ENCODE measurements around the gene SMIM9.

The SMIM9 gene

DNA sequence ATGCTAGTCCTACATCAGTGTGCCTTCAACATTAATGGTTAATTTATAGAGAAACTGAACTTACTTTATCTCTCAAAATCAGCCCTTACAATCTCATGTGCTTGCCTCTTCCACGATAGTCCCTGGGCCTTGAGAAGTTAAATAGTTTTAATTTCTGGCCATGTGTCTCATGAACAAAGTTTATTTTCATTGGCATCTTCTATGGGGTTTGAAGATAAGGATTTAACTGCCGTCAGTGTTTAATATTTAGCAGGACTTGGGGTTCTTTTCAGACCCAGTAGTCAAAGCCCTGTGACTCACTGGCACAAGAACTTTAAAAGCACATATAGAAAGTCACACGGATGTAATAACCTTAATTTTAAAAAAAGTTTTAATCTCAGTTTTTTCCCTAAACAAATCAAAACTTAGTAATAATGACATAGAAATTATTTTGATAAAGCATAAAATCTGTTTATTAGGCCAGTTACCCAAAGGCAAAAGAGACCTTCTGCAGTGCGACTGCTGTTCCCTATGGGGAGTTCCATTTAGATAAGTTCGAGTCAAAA lies 19.1 kb downstream of the SMIM9 start:
- no peak for DNase-seq (ENCODE audit: low read depth)

DNA sequence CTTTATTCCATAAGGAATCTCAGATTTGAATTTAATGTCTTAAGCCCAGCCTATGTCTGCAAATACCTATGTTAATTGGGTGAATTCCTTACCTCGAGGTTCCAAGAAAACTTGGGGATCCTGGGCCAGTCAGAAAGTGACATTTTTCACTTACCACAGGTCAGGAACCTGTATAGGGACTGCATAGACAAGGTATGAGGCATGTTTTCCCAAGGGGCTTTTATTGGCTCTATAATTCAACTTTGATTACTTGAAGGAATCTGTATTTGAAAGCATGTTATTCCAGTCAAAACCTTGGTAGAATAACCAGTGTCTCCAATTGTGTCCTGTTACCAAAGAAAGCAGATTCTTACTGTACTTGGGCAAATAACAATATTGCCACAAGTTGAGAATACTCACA lies 20.7 kb downstream of the SMIM9 start:
- no peak for DNase-seq (ENCODE audit: low read depth)

DNA sequence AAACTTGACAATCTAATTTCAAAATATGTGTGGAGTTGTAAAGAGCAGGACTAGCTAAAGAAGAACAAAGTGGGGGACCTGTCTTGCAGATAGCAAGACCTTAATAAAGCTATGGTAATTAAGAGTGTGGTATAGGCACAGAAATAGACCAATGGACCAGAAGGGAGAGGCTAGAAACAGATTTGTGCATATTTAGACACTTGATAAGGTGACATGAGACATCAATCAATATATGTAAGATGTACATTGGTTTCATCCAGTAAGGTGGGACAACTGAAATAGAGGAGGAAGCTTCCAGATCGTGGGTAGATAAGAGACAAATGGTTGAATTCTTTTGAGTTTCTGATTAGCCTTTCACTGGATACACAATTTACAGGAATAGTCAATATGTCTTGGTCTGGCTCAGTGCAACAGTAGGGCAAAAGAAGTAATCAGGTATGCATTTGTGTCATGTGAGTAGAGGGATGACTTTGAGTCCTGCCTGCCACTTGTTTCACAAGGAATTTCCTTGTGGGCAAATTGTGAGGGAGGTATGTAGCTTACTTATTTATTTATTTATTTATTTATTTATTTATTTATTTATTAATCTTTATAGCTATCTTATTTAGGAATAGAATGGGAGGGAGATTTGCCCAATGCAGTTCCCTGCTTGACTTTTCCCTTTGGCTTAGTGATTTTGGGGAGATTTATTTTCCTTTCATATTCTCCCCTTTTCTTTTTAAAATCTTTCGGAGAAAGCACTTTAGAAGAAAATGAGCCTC lies 21.9 kb downstream of the SMIM9 start:
- no peak for DNase-seq (ENCODE audit: low read depth)

DNA sequence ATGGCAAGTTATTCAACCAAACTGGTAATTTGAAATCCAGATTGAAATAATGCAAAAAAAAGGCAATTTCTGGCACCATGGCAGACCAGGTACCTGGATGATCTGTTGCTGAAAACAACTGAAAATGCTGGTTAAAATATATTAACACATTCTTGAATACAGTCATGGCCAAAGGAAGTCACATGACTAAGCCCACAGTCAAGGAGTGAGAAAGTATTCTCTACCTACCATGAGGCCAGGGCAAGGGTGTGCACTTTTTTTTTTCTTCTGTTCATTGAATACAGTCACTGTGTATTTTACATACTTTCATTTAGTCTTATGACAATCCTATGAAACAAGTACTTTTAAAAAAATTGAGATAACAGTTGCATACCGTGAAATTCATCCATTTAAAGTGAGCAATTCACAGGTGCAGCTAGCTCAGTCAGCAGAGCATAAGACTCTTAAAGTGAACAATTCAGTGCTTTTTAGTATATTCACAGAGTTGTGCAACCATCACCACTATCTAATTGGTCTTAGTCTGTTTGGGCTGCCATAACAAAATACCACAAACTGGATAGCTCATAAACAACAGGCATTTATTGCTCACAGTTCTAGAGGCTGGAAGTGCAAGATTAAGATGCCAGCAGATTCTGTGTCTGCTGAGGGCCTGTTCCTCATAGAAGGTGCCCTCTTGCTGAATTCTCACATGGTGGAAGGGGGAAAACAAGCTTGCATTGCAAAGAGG lies 24.4 kb downstream of the SMIM9 start:
- no peak for DNase-seq (ENCODE audit: low read depth)

DNA sequence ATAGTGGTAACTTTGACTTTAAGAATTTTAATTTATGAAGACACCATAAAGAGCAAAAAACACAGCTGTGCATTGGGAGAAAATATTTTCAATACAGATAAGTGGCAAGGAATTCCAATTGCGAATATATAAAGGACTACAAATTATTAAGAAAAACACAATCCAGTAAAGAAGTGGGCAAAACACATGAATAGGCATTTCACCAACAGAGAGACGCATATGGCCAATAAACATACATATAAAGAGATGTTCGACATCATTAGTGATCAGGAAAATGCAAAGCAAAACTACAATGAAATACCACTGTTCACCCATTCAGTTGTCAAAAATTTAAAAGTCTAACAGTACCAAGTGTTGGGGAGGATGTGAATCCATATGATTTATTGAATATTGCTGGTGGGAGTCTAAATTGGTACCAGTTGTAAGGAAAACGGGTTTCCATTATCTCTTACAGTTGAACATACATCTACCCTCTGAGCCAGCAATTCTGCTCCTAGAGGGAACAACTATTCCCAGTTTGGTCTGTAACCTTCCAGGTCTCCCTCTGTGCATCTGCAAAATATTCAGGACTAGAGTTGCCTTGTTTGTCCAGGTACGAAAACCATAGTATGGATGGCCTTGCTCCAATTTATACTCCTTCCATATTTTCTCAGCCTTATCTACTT lies 27.5 kb downstream of the SMIM9 start:
- DNase-seq (ENCODE audit: low read depth): no peak

DNA sequence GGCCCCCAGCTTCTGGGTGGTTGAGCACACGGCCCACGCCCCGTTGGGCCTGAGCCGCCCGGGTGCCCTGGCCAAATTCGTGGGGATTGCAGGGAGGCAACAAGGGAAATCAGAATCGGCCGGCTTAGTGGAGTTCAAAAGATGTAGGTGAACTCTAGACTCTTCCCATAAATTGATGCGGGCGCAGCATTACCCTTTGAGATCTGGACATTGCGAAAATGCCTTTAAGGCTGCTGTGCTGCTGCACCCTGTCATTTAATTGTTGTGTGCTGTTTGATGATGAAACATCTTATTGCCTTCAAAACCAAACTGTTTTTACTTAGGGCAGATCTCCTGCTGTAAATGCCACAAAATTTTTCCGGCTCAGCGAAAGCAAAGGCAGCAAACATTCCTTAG lies 28.8 kb downstream of the SMIM9 start:
- no peak for DNase-seq (ENCODE audit: low read depth)

DNA sequence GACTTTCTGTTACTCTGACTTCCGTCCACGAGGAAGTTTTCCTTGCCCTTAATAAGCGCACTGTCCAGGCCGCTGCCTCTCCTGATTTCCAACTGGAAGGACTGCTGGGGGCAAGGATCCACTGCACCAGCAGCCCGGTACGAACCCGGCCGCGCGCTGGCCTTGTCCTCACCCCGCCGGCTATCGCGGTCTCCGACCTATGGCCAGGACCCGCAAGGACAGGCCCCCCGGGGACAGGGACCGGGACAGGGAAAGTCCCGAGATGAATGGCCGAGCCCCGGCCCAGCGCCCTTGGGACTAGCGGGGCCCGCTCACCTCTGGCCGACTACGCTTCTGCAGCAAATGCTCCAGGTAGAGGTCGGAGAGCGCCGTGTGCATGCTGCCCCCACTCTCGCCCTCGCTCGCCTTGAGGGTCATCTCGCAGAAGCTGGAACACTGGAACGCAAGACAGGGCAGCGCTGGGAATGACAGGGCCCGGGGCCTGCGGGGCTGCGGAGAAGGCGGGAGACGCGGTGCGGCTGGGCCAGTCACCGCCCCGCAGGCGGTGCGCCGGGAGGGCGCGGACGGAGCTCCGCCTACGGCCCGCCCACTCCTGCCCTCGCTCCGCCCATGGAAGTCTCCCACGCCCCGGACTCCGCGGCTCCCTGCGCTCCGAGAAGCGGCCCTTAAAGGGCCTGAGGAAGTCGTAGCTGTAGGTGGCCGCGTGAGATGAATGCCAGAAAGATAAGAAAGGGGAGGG lies 29.3 kb downstream of the SMIM9 start, which contains the start of gene MPP1:
Gene MPP1, minus strand, starts transcription at position 529 of the 739 bp plus-strand sequence. Its CDS starts 112 bp downstream, at position 417.
- DNase-seq (ENCODE audit: low read depth): peak; percentile 43

DNA sequence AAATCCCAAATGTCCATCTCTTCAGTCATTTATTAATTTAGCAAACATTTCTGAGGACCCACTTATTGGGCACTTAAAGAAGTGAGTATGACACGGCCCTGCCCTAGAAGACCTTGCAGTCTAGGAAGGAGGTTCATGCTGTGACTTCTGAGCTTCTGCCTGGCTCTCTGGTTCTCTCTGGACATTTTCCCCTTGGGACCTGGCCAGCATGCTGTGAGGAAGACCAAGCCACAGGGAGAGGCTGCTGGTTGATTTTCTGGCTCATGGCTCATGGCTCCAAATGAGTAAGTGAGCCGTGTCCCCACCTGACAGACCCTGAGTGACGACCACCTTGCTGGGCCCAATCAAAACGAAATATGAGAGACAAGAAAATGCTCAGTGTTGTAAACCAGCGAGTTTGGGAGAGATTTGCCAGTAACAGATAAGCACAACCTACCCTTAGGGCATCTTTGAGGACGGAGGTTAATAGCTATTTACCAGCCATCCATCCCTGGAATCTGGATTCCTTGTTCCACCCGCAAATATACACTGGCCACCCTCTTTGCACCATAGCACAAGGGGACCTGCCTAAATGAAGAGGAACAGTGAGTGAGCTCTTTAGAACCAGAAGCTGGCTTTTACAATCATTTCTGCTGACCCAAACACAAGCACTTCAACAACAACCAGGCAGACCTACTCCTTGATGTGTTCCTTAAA lies 30.1 kb downstream of the SMIM9 start:
- DNase-seq (ENCODE audit: low read depth): no peak

DNA sequence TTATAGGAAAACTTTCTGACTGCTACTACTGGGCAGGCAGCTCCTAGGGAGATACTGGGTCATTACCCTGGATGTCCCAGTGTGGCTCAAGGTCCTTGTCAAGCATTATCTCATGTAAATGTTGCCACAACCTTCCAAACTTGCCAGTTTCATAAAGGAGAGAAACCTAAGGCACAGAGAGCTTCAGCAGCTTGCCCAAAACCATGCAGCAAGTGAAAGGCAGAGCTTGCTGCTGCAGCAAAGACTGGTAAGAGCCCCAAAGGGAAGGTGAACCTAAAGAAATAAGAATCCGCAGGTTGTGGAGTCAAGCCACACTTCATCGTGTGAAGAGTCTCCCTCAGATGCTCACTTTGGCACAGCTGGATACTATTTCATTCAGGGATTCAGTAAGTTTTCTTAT lies 31.5 kb downstream of the SMIM9 start:
- no peak for DNase-seq (ENCODE audit: low read depth)

DNA sequence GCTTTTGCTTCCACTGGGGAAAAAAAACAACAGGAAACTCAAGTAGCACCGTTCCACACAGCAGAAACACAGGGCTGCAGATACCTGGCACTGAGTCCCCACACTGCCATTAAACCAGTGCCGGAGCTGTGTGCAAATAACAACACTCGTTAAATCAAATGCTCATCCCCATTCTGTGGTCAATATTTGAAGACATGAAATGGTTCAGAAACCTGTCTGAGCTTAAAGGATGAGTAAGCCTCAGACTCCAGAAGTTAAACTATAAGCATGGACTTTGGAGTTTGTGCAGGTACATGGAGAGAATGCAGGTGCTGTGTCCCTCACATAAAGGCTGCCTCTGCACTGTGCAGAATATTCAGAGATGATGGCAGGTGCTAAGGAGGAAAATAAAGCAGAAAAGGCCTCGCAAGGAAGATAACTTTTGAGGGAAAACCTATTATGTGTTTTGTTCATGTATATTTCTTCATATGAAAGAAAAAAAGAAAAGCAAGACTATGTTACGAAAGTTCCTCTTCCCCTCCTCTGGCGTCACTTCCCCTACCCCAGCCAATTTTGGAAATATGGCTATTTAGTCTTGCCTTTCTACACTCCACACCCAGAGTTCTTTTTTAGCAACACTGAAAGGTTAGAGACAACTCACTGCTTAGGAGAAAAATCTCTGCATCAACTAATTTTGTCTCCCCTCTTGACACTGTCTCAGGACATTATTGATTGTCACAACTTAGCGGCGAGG lies 33.8 kb downstream of the SMIM9 start:
- DNase-seq (ENCODE audit: low read depth): no peak

DNA sequence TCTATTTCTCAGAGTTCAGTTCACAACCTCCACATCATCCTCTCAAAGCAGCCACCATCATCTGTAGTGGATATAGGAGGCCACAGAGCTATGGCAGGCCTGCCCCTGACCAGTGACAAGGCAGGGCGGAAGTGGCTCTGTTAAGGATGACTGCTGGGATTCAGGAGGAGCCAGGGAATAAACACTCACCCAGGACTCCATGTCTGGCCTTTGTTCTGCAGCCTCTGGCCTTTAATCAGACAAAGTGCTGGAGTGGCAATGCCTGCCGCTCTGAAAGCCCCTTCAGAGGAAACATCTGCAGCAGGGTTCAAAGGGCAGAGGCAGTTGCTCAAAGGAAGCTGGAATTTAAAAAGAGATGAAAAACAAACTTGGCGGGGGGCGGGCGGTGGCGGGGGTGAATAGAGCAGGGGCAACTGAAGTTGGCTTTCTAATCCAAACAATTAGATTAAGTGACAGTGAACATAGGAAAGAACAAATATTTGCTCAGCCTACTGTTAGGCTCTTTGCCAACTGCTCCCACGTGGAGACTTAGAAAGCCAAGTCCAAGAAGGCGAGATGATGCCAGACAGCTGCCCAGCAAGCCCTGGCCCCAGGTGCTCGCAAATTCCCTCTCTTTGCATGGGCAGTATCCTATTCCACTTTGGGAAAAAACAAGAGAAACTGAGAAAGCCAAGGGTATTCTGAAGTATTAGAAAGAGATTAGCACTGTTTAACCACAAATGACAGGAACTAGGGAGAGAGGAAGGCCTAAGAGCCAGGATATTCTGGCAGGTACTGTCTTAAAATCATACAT lies 34.7 kb downstream of the SMIM9 start:
- DNase-seq (ENCODE audit: low read depth): no peak

DNA sequence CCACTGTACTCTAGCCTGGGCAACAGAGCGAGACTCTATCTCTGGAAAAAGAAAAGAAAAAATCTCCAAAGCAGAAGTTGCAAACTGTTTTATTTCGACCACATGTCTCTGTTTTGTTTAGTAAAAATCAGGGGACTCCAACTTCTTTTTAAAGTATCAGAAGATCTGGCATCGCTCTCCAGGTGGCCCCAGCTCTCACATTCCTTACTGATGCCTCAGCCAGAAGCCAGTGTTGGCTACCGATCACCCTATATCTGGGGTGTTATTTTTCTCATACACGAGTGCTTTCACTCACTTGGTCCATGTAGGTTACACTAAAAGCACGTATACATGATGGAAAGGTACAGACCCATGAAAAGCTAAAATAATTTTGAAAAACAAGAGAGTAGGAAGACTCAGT lies 37.5 kb downstream of the SMIM9 start:
- no peak for DNase-seq (ENCODE audit: low read depth)

DNA sequence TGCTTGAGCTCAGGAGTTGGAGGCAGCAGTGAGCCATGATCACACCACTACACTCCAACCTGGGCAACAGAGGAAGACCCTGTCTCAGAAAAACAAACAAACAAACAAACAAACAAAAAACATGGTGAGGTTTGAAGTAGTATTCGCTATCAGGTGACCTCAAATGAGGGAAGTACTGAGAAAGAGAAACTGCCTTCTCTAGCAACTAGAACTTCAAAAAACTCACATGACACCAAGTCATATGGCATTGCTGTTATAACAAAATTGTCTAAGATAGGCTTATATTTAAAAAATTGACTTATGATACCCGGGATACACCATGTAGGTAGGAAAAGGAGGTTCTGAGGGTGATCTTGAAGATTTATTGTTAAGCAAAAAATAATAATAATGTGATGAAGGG lies 39.4 kb downstream of the SMIM9 start:
- no peak for DNase-seq (ENCODE audit: low read depth)

DNA sequence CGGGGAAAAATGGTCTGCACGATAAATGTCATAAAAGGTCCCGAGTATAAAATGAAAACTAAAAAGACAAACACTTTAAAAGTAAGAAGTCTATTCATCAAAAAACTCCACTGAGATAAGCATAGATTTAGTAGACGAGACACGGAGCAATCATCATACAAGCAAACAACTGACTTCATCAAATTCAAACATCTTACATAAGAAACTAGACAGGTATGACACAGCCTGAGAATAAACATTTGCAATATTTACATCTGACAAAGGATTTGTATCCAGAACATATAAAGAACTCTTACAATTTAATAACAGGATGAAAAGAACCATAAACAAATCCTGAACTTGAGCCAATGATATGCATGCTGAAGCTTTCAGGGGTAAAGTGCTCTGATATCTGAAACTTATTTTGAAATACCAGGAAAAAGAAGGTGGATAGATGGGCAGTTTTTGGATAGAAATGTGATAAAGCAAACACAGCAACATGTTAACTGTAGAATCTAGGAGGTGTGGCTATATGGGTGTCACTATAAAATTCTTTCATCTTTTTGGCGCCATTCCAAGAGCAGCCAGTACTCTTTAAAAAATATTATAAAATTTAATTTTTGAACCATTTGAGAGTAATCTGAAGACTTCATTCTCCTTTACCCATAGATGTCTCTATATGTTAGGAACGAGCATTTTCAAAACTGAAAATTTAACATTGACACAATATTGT lies 41.2 kb downstream of the SMIM9 start:
- no peak for DNase-seq (ENCODE audit: low read depth)

DNA sequence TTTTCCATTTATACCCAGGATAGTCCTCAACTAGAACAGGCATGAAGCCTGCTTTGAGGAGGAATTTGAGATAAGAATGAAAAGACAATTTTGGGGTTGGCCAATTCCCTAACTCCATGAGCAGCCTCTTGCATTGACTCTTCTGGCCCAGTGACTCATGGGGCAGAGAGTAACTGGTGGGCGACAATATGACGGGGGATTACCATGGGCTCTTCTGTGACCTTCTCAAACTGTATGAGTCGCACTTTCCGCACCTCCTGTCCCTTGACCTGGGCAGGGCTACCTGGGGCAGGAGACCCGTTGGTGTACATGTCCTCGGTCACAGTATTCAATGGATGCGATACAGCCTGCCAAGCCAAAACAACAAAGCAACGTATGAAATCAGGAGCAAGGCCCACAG lies 42.5 kb downstream of the SMIM9 start:
- DNase-seq (ENCODE audit: low read depth): no peak

DNA sequence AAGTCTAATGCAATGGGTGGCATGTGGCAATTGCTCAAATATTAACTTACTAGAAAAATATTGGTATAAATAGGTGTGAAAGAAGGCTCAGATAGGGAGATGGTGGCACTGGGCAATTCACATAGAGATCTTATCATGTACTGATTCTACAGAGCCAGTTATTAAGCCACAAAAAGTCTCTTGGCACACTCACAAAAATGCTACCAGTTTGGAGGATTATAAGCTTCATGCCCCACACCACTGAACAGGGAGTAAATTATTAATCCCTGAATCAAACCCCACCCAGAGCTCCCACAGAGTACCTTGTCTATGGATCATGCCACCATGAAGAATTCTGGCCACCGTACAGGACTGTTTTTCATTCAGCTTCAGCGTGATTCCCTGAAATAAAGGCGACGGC lies 43.0 kb downstream of the SMIM9 start:
- no peak for DNase-seq (ENCODE audit: low read depth)

DNA sequence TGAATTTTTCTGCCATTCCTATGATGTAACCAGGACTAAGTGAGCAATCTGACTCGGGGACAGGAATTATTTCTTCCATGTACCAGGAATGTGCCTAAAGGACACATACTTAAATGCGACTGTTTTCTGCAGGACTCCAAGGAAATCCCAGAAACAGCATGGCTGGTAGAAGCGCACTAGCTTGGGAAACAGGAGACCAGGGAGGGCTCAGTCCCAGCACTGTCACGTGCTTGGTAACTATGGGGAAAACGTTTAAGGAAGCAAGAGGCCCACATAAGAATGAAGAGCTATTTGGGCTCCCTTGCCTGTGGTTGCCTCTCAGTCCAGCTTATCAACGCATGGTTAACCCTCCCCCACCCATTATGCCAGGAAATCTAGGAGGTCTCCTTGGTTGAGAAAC lies 48.7 kb downstream of the SMIM9 start:
- DNase-seq (ENCODE audit: low read depth): no peak

DNA sequence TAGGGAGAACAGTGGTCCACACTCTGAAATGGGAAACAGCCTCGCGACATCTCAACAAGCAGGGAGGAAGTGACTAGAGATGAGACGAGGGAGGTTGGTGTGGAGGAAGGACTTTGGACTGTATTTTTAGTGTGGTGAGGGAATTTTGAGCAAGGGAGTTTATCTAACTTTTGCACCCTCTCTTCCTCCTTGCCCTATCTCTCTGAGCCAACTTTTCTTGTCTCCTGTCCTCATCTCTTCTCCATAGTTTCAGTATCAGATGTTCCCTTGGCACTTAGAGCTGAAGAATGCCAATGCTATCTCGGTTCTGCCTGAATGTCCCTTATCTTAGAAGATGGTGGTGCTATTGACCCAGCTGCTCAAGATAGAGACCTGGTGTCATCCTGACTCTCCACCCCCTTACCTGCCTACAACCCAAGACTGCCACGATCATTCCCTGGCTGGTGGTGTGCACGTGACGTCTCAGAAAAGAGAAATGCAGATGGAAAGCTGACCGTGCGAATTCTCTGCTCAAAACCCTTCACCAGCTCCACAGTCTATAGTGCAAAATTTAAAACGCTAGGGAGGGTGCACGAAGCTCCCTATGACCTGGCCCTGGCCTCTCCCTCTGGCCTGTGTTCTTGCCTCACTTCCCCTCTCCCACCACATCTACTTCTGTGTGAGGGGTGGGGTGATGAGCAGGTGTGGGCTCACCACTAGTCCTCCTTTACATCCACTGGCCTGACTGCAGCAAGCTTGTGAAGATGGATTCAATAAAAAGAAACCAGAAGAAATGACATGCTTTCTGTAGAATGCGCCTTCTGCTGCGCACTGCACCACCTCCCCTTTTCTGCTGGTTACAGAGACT lies 50.1 kb downstream of the SMIM9 start:
- no peak for DNase-seq (ENCODE audit: low read depth)
